Astrocyte of the cerebellum (primary cell): ENCODE data around the gene NHLH1.

Experiments used
- DNase-seq: peaks from one replicate; pipeline ENCODE4 v3.0.0-alpha.2; 2011; ENCODE audit warnings: low read depth
- H3K4me3 ChIP-seq: 2 replicates; pipeline ENCODE4 v1.5.1; 2011; ENCODE audit warnings: mild to moderate bottlenecking, low read depth, low read length, moderate library complexity
- CTCF ChIP-seq: IDR thresholded peaks from 2 replicates; pipeline ENCODE4 v1.5.1; 2012; ENCODE audit warnings: low read length, low read depth, moderate library complexity, mild to moderate bottlenecking; ENCODE audit errors: missing control alignments
- in situ Hi-C: cut with HindIII; loops from 2 replicates; pipeline ENCODE4 v1.10.0; 2017; ENCODE audit warnings: low sequenced_read_pairs

Gene NHLH1

GRCh38 chr1:160402001-160402795, 35.3 kb downstream of the NHLH1 start:
- in situ Hi-C loops: no loop called here
- peak overlapping the region; percentile 82 for H3K4me3 ChIP-seq
- no peak for TF ChIP-seq CTCF
- no peak for DNase-seq

- TF ChIP-seq CTCF: no peak
- no peak for DNase-seq
- H3K4me3 ChIP-seq: no peak overlapping the region
- in situ Hi-C loops: no loop called here
Measured at GRCh38 chr1:160403244-160403643, 36.4 kb downstream of the NHLH1 start.

- no peak for TF ChIP-seq CTCF
- in situ Hi-C loops: no loop called here
- DNase-seq: no peak
- no peak overlapping the region for H3K4me3 ChIP-seq
Measured at GRCh38 chr1:160404094-160404493, 37.2 kb downstream of the NHLH1 start.

- DNase-seq: no peak
- no peak for TF ChIP-seq CTCF
- H3K4me3 ChIP-seq: no peak overlapping the region
- in situ Hi-C loops: no loop called here
Measured at GRCh38 chr1:160405331-160405877, 38.5 kb downstream of the NHLH1 start.

GRCh38 chr1:160406131-160406968, 39.5 kb downstream of the NHLH1 start:
- no peak overlapping the region for H3K4me3 ChIP-seq
- no peak for DNase-seq
- no peak for TF ChIP-seq CTCF
- in situ Hi-C loops: no loop called here

GRCh38 chr1:160407839-160408801, 41.2 kb downstream of the NHLH1 start:
- in situ Hi-C loops: no loop called here
- H3K4me3 ChIP-seq: no peak overlapping the region
- DNase-seq: no peak
- TF ChIP-seq CTCF: no peak
